Measurements from ENCODE around the gene CDK11B.

- TF ChIP-seq CTCF (IDR thresholded peaks at IDR 0.05) (no peak), POLR2A (IDR thresholded peaks at IDR 0.05) (no peak)
Measured at GRCh38 chr1:1602968-1603506, 55.8 kb downstream of the CDK11B start.

Data from lower leg skin (tissue), 3 donors.